Fibroblast of skin of right biceps (primary cell): ENCODE data around the gene RASA4B.

Source experiments
- DNase-seq: peaks from one replicate; pipeline ENCODE4 v3.0.0-alpha.2; 2013

Gene RASA4B

GRCh38 chr7:102451371-102452054 is 66.1 kb downstream of the RASA4B start:
- DNase-seq = no peak

- DNase-seq = no peak
Observed at GRCh38 chr7:102450242-102450641, 67.3 kb downstream of the RASA4B start.

GRCh38 chr7:102449136-102449535 is 68.4 kb downstream of the RASA4B start:
- DNase-seq = no peak

GRCh38 chr7:102447311-102447710 is 70.3 kb downstream of the RASA4B start:
- DNase-seq = no peak

GRCh38 chr7:102446387-102447156 is 71.0 kb downstream of the RASA4B start:
- no peak for DNase-seq

- no peak for DNase-seq
Observed at GRCh38 chr7:102445674-102446071, 71.9 kb downstream of the RASA4B start.

- DNase-seq = no peak
Observed at GRCh38 chr7:102444961-102445673, 72.5 kb downstream of the RASA4B start.

GRCh38 chr7:102439963-102440795 is 77.4 kb downstream of the RASA4B start:
- peak; percentile 87 for DNase-seq

- no peak for DNase-seq
Observed at GRCh38 chr7:102436118-102436517, 81.5 kb downstream of the RASA4B start.

- no peak for DNase-seq
Observed at GRCh38 chr7:102434039-102434486, 83.5 kb downstream of the RASA4B start.

- DNase-seq = peak; percentile 76
Observed at GRCh38 chr7:102433219-102434038, 84.1 kb downstream of the RASA4B start, which contains the start of gene ORAI2. Gene ORAI2, plus strand, starts transcription at chr7:102433575. Its CDS starts 5,382 bp downstream, at chr7:102438957.
